ENCODE measurements around the gene RANGAP1.

- TF ChIP-seq CTCF (conservative IDR thresholded peaks at IDR 0.05; ENCODE audit: low read depth, low read length) (no peak), EZH2 (IDR thresholded peaks at IDR 0.05; ENCODE audit: borderline replicate concordance, low read depth, low read length, poor library complexity, severe bottlenecking) (no peak)
Measured at GRCh38 chr22:41271787-41272186, 14.2 kb downstream of the RANGAP1 start.
